ENCODE measurements around the gene MYO7B. TPM values are rescaled to one million over a fixed set of nuclear protein-coding genes. Genes with fewer than 3 reads are reported as not detected.

MYO7B gene
- polyA plus RNA-seq, 1 of the 3 experiments (the other 2 are of a cell fraction) = 0.08 TPM

GRCh38 chr2:127572841-127573240, 37.4 kb downstream of the MYO7B start:
- Histone ChIP-seq H4K20me1 (ENCODE audit: insufficient read depth) (no peaks in the 10 kb centered on the region), H3K36me3 (replicated peaks in 1 of 2; ENCODE audit: control insufficient read depth in 1 of 2, insufficient read depth in 2 of 2, low read length in 1 of 2) (no peaks in the 10 kb centered on the region), H3K4me3 (ENCODE audit: low read depth in 2 of 2, low read length in 1 of 2) (no peak overlapping the region), H2AFZ (ENCODE audit: low read depth) (no peak overlapping the region), H3K27ac (ENCODE audit: low read depth in 2 of 2, low read length in 1 of 2) (no peak overlapping the region), H3K79me2 (ENCODE audit: insufficient read depth) (no peaks in the 10 kb centered on the region), H3F3A (replicated peaks; ENCODE audit: insufficient read depth) (no peaks in the 10 kb centered on the region), H3K9ac (no peak overlapping the region), H3K4me2 (no peak overlapping the region), H3K9me3 (no peaks in the 10 kb centered on the region), H3K27me3 (ENCODE audit: insufficient read depth) (no peaks in the 10 kb centered on the region), H3K9me2 (no peaks in the 10 kb centered on the region), H3K4me1 (ENCODE audit: control insufficient read depth in 1 of 2, insufficient read depth in 2 of 2, low read depth in 1 of 2, low read length in 1 of 2) (peaks cover 8 to 14% of the 10 kb centered on the region in 2 experiments; a peak in 3 of 4 replicates)
- TF ChIP-seq RXRA (IDR thresholded peaks at IDR 0.05; ENCODE audit: borderline replicate concordance, low read depth) (no peak), MXI1 (IDR thresholded peaks at IDR 0.05; ENCODE audit: low read depth, low read length) (no peak), SIN3A (IDR thresholded peaks at IDR 0.05; ENCODE audit: borderline replicate concordance, low read depth, low read length) (no peak)
- WGBS (ENCODE audit: low lambda C conversion rate) = 70% methylated on average over 5 of the region's 5 CpGs
- ChIA-PET CTCF (interaction anchor here (1.0 kb wide), 1 partner anchor 18 kb away, joined by 3 read pairs; no protein-coding TSS in a partner anchor), POLR2A (no interaction called here)
- DNase-seq = no peak

DNA sequence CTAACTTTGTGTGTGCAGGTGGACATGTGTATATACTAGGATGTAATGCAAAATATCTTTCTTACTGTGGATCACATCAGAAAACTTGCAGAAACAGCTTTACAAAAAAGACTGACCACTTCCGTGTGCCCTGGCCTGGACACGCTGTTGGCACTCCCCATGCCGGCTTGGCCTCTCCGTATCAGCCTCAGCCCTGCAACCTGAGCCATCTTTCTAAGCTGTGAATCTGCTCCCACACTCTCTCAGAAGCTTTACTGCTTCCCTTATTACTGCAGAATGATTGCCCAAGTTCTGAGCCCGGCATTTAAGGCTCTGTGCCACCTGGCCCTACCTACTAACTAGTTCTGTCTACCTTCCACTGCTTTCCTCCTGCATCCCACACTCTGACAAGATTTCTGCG, 37.8 kb downstream of the MYO7B start:
- Histone ChIP-seq H3K27ac (ENCODE audit: low read depth in 2 of 2, low read length in 1 of 2) (no peak overlapping the region), H3K4me3 (ENCODE audit: low read depth in 2 of 2, low read length in 1 of 2) (no peak overlapping the region), H3K4me1 (ENCODE audit: control insufficient read depth in 1 of 2, insufficient read depth in 2 of 2, low read depth in 1 of 2, low read length in 1 of 2) (peaks cover 8 to 14% of the 10 kb centered on the region in 2 experiments; a peak in 3 of 4 replicates), H3K9me2 (no peaks in the 10 kb centered on the region), H3K27me3 (ENCODE audit: insufficient read depth) (no peaks in the 10 kb centered on the region), H4K20me1 (ENCODE audit: insufficient read depth) (no peaks in the 10 kb centered on the region), H3K9ac (no peak overlapping the region), H3K9me3 (no peaks in the 10 kb centered on the region), H3K36me3 (replicated peaks in 1 of 2; ENCODE audit: control insufficient read depth in 1 of 2, insufficient read depth in 2 of 2, low read length in 1 of 2) (no peaks in the 10 kb centered on the region), H3F3A (replicated peaks; ENCODE audit: insufficient read depth) (no peaks in the 10 kb centered on the region), H3K79me2 (ENCODE audit: insufficient read depth) (no peaks in the 10 kb centered on the region), H3K4me2 (no peak overlapping the region), H2AFZ (ENCODE audit: low read depth) (no peak overlapping the region)
- no peak for DNase-seq
- CTCF ChIA-PET = interaction anchor here (1.0 kb wide), 1 partner anchor 18 kb away, joined by 3 read pairs; no protein-coding TSS in a partner anchor
- WGBS (ENCODE audit: low lambda C conversion rate) = 84% methylated on average over 6 of the region's 6 CpGs
- POLR2A ChIA-PET = no interaction called here
- no peak for TF ChIP-seq FOSL2 (IDR thresholded peaks at IDR 0.05; ENCODE audit: borderline replicate concordance, low read depth)
- no peak for TF ChIP-seq SIN3A (IDR thresholded peaks at IDR 0.05; ENCODE audit: borderline replicate concordance, low read depth, low read length)
- no peak for TF ChIP-seq FOXM1 (IDR thresholded peaks at IDR 0.05; ENCODE audit: low read depth)
- TF ChIP-seq, protein P1, sequence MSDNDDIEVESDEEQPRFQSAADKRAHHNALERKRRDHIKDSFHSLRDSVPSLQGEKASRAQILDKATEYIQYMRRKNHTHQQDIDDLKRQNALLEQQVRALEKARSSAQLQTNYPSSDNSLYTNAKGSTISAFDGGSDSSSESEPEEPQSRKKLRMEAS (IDR thresholded peaks at IDR 0.05; ENCODE audit: low read depth) = no peak
- TF ChIP-seq CHD2 (IDR thresholded peaks at IDR 0.05; ENCODE audit: low read length, partially characterized antibody) = no peak
- no peak for TF ChIP-seq CTCF (IDR thresholded peaks at IDR 0.05)
- TF ChIP-seq EP300 (IDR thresholded peaks at IDR 0.05; ENCODE audit: borderline replicate concordance in 1 of 2, low read depth in 1 of 2, low read length in 1 of 2) = no peak
- TF ChIP-seq POLR2AphosphoS5 (IDR thresholded peaks at IDR 0.05; ENCODE audit: low read depth, low read length) = no peak
- no peak for TF ChIP-seq YY1 (IDR thresholded peaks at IDR 0.05; ENCODE audit: low read depth)
- TF ChIP-seq ELF1 (IDR thresholded peaks at IDR 0.05) = no peak
- TF ChIP-seq, protein P2, sequence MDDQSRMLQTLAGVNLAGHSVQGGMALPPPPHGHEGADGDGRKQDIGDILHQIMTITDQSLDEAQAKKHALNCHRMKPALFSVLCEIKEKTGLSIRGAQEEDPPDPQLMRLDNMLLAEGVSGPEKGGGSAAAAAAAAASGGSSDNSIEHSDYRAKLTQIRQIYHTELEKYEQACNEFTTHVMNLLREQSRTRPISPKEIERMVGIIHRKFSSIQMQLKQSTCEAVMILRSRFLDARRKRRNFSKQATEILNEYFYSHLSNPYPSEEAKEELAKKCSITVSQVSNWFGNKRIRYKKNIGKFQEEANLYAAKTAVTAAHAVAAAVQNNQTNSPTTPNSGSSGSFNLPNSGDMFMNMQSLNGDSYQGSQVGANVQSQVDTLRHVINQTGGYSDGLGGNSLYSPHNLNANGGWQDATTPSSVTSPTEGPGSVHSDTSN (IDR thresholded peaks at IDR 0.05) = no peak
- TF ChIP-seq USF2 (IDR thresholded peaks at IDR 0.05; ENCODE audit: borderline replicate concordance, low read depth, low read length) = no peak
- TF ChIP-seq TAF1 (IDR thresholded peaks at IDR 0.05; ENCODE audit: borderline replicate concordance, low read depth, low read length) = no peak
- TF ChIP-seq SMC3 (IDR thresholded peaks at IDR 0.05; ENCODE audit: low read depth, low read length) = no peak
- no peak for TF ChIP-seq EZH2phosphoT487 (IDR thresholded peaks at IDR 0.05; ENCODE audit: borderline replicate concordance, low read depth)
- no peak for TF ChIP-seq RCOR1 (IDR thresholded peaks at IDR 0.05; ENCODE audit: low read length)
- TF ChIP-seq ZBTB33 (IDR thresholded peaks at IDR 0.05; ENCODE audit: borderline replicate concordance, low read depth) = no peak
